ENCODE results near the gene PLEKHA4.
"Not testable (repeated sequence)": the region's sequence is repeated elsewhere in the genome, so short reads cannot be mapped to it uniquely, and the experiment has no call there.

Gene PLEKHA4

DNA sequence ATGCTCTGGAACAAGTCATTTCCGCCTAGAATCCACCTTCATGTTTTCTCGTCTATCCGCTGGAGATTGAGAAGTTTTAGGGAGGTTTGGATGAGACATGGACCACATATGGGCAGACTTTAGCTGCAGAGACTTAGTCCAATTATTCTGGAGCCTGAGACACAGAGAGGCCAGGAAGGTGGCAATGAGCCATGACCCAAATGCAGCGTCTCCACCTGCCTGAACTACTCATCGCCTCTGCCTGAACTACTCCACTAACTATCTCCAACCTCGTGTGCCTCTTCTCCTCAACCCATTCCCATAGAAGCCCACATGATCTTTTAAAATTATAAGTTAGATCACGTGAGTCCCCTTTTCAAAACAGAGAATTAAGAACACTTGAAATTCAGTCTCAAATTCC lies 5.6 kb downstream of the PLEKHA4 start:
- DNase-seq, result peak; percentile 42

DNA sequence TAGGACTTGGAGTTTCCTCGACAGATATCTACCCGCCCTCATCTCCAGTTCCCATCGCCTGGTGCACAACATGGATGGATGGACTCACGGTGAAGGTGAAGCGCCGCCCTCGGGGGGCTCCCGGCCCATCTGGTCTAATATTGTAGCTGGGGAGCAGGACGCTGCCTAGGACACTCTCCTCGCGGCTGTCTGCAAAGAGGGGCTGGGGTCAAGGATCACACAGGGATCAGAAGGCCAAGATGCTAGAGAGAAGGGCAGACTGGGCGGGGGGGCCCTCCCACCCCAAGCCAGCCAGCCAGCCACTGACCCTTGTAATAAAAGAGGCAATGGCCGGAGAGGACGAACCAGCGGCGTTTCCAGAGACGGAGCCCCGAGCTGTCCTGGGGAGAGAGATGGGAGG lies 7.1 kb downstream of the PLEKHA4 start:
- no peak for DNase-seq

DNA sequence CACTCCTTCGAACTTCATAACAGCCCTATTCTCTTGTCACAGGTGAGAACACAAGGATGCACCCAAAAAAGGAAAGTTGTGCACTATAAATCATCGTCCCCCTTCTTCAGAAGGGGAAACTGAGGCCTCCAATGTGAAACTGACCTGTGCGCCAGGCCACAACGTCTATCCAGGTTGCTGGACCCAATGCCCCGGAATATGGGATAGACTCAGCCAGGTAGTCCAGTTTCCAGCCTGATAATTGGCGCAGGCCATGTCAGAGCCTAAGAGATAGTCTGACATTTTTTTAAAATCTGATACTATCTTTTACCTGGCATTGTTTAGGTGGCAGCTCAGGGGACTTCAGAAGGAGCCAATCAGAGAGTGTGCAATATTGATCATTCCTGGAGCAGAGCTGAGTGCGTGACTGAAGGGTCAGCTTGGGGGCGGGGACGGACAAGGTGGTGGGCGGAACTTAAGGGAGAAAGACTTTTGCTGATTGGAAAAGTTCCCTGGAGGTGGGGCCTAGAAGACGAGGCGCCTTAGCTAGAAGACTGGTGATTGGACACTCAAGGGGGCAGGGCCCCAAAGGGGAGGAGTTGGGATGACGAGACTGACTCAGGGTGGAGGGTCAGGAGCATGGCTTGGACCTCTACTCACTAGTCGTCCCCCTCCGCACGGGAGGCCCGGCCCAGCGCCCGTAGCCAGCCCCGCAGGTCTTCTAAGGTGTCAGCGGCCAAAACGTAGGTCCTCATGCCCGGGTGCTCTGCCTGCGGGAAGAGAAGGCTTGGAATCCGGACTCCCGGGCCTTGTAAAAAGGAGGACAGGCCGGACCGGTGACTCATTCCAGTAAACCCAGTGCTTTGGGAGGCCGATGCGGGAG lies 8.5 kb downstream of the PLEKHA4 start:
- peak; percentile 30 for DNase-seq

DNA sequence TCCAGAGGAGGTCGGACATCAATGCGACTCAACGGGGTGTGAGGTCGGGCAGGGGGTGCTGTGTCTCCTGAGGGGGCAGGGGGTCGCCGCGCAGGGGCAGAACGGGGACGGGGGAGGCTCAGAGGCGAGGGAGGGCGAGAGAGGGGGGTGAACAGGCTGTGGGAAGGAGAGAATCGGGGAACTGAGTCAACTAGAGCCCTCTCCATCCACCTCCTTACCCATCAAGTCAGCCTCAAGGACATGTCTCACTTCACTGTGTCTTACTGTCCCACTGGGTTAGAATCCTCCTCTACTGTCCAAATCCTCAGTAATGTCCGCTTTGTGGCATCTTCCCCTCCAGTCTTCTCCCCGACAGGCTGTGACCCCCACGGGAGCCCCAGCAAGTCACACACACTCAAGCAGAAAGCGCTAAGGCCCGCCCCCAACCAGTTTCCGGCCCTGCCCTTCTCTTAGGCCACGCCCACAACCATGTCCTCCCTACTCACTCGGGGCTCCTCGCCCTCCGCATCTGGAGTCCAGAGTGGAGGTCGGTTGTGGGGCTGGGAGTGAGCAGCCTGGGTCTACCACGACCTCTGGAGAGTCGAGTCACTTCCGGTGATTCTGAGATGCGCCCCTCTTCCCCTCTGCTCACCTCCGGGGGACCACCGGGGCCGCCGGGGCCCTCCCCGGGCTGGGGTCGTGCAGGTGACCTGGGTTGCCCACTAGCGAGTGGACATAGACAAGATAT lies 9.3 kb downstream of the PLEKHA4 start:
- DNase-seq, result peak; percentile 37

DNA sequence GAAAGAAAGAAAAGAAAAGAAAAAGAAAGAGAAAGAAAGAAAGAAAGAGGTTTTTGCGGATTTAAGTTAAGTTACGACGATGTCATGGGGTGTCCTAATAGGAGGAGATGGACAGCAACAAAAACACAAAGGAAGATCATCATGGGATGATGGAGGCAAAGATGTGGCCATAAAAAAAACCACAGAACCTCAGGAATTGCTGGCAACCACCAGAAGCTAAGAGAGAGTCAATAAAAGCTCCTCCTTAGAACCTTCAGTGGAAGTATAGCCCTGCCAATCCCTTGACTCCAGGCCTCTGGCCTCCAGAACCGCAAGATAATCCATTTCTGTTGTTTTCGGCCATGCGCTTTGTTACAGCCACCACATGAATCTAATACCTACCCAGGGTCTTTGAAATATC lies 11.5 kb downstream of the PLEKHA4 start:
- DNase-seq, result peak; percentile 46

DNA sequence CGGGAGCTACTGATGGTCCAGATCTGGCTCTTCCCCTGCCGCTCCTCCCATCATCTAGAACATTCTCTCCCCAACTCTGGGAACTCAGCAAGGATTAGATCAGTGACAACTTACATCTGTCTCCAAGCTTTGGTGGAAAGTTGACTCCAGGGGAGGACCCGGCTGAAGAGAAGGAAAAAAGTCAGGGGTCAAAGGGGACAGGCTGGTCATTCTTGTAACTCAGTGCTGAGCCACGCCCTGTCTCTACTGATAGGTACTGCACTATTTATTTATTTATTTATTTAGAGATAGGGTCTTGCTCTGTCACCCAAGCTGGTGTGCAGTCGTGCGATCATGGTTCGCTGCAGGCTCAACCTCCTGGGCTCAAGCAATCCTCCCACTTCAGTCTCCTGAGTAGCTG lies 14.3 kb downstream of the PLEKHA4 start:
- no peak for DNase-seq

DNA sequence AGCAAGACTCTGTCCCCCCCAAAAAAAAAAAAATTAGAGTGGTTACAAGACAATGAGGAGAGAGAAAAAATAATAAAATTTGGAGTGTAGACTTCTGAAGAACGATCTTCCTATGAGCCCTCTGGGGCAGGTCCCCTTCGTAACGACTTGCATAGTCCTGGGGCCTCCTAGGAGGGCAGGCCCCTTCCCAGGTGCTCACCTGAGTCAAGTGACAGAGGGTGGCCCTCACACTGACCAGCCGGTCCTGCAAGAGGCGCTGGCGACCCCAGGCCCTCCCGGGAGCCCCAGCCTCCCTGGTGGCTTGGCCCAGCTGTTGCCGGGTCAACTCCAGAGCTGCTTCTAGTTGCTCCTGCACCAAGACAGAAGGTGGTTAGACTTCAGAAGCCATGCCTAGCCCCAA lies 14.9 kb downstream of the PLEKHA4 start:
- no peak for DNase-seq

DNA sequence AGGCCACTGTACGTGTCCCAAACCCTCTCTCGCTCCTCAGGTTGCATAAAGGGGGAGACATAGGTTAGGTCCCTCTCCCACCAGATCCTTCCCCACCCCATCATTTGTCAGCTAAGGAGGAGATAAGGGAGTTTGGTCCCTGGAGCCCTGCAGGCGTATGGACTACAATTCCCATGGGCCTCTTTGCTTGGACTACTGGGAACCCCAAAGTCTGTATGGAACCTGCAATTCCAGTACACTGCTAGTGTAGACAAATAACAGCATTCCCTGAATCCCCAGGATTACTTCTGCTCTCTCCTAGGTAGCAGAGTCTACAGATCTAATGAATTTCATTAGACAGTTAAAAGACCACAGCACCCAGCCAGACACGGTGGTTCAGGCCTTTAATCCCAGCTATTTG lies 16.1 kb downstream of the PLEKHA4 start:
- DNase-seq, result peak; percentile 36

DNA sequence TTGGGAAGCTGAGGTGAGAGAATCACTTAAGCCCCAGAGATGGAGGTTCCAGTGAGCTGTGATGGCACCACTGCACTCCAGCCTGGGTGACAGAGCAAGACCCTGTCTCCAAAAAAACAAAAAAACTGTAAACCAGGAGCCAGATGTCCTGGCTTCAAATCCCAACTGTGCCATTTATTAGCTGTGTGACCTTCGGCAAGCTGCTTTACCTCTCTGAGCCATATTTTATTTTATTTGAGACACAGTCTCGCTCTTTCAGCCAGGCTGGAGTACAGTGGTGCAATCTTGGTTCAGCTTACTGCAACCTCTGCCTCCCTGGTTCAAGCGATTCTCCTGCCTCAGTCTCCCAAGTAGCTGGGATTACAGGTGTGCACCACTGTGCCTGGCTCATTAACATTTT lies 21.8 kb downstream of the PLEKHA4 start:
- not testable (repeated sequence) for DNase-seq

DNA sequence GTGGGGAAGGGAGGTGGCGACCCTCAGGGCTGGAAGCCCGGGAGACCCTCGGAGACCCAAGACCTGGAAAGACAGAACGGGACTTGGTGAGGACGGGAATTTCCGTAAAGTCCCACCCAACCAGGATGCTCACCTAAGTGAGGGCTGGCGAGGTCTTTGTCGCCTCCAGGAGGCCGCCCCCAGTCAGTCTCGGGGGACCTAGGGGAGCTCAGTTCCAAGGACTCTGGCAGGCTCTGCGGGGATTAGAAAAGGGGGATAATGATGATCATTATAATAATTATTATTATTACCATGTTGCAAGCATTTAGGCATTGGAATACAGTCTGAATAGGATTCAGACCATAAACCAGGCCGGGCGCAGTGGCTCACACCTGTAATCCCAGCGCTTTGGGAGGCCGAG lies 23.0 kb downstream of the PLEKHA4 start:
- DNase-seq, result no peak

DNA sequence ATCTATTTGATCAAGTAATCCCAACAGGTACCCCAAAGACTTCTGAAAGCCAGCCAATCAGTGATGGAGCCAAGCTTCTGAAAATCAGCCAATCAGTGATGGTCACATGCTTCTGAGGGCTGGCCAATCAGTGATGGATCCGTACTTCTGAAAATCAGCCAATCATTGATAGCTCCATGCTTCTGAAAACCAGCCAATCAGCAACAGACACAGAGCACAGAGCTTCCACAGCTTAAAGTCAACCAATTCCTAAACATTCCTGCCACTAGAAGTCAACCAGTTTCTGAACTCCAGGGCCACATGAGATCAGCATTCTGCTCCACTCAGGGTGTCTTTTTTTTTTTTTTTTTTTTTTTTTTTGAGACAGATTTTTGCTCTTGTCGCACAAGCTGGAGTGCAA lies 23.9 kb downstream of the PLEKHA4 start:
- peak; percentile 57 for DNase-seq

DNA sequence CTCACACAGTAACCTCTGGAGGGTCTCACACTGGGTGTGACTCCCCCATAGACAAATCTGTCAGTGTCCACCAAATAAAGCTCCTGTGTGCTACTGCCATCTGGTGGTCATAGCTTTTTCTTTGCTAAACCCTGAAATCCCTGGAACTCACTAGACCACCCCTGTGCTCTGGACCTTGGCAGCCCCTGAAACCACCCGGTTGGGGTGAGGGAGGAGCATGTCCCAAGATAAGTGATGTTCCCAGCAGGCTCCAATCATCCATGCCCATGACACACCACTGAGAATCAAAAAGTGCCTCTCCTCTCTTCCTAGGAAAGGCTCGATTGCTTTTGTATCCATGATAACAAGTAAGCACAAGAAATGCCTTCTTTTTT lies 25.6 kb downstream of the PLEKHA4 start:
- peak; percentile 83 for DNase-seq

DNA sequence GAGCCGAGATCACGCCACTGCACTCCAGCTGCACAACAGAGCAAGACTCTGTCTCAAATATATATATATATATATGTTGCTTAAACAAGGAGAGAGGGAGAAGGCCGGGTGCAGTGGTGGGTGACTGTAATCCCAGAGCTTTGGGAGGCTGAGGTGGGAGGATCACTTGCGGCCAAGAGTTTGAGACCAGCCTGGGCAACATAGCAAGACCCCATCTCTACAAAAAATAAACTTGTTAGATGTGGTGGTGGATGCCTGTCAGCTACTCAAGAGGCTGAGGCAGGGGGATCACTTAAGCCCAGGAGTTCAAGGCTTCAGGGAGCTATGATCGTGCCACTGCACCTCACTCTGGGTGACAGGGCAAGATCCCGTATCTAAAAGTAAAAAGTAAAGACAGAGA lies 26.8 kb downstream of the PLEKHA4 start:
- DNase-seq, result no peak

DNA sequence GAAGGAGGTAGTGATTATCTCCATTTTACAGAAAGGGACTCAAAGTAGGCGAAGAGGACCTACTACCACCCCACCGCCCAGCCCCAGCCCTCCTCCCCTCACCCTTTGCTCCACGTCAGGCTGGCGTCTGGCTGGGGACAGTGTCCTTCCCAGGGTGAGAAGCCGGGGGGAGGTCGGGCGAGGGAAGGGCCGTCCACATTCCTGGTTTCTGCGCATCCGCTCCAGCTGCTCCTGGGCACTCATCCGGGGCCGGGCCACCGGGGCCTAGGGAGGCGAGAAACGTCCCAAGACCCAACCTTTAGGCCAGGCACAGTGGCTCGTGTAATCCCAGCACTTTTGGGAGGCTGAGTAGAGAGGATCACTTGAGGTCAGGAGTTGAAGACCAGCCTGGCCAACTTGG lies 27.4 kb downstream of the PLEKHA4 start:
- no peak for DNase-seq

DNA sequence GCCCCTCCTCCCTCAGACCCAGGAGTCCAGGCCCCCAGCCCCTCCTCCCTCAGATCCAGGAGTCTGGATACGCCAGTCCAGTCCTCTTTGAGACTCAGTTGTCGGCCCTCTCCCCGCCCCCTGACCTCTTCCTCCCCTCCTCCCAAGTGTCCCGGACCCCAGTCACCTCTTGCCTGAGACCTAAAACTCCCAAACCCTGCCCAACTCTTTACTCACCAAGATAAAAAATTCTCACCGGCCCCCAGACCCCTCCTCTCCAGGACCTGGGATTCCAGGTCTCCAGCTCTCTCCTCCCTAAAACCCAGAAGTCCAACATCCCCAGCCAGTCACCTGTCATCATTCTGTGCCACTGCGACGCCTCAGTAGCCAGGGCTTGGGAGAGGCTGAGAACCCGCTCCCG lies 30.7 kb downstream of the PLEKHA4 start:
- DNase-seq, result peak; percentile 56

DNA sequence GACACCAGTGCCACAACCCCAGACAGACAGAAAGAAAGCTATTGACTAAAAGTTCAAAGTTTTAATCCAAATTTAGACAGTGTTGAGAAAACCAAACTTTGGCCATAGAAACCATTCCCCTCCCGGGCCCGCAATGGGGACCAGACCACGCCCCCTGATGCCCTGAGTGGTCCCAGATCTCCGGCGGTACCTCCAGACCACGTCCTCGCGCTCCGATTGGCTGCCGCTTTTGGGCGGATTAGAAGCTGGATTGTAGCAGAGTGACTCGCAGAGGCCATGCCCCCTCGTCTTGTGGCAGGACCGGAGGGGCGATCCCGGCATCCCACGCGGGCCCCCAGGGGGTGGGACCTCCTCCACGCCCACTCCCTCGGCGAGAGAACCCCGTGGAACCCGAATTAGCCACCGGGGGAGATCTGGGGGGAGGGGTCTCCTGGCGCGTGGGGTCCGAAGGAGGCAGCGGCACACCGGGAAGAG lies 31.3 kb downstream of the PLEKHA4 start:
- peak; percentile 98 for DNase-seq

DNA sequence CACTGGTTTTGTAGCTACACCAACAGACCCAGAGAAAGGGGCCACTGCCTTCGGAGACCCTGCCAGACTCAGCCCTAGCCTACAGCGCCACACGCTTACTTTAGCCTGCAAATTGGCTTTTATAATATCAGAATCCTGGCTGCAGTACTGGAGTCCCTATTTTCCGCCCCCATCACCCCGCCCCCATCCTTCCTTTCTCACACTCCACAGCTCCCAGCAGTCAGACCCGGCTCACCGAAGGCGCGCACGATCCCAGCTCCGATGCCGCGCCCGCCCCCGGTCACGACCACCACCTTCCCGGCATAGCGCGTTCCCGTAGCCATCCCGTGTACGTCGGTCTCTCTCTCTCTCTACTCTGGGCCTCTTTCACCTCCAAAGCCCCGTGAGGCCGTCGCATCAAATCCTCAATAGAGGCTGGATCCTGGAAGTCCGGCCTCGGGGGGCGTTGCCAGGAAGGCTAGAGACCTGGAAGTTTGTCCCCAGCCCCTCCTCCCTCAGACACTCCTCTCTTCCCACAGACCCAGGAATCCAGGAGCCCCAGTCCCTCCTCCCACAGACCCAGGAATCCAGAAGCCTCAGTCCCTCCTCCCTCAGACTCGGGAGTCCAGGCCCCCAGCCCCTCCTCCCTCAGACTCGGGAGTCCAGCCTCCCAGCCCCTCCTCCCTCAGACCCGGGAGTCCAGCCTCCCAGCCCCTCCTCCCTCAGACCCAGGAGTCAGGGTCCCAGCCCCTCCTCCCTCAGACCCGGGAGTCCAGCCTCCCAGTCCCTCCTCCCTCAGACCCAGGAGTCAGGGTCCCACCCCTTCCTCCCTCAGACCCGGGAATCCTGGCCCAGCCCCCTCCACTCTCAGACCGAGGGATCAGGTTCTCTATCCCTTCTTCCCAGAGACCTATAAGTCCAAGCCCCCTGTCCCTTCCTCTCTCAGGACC lies 32.1 kb downstream of the PLEKHA4 start, which contains the start of gene HSD17B14:
Gene HSD17B14 (minus strand): TSS at position 403 of the 929 bp plus-strand sequence. CDS start 80 bp downstream, at position 323.
- DNase-seq, result peak; percentile 88

DNA sequence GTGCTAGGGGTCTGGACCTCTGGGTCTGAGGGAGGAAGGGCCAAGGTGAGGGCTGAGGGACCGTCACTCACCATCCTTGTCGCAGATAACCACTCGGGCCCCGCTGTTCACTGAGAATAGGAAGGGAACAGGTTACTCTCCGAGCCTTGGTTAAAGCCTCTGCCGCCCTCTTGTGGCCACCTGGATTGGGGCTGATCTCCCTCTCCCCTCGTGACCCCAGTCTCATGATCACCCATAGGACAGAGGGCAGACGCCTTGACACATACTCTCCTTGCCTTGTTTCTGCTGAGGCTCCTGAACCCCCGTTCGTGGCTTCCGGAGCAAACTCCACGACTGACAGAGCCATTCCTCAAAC lies 32.7 kb downstream of the PLEKHA4 start:
- DNase-seq, result peak; percentile 97

DNA sequence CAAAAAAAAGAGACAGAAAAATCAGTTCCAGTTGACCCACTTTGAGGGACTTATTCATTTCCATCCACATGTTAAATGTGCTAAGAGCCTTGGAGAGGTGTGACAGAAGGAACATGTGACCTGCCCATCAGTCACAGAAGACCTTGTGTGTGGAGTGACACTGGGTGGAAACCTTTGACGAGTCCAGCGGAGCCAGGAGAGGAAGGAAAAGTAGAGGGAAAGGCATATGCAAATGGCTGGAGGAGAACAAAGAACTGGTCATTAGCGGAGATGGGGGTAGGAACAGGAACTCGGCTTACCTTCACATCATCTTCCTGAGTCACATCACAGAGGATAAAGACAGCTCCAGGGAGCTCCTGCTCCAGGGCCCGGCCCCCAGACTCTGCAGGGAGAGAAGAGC lies 34.4 kb downstream of the PLEKHA4 start:
- no peak for DNase-seq

DNA sequence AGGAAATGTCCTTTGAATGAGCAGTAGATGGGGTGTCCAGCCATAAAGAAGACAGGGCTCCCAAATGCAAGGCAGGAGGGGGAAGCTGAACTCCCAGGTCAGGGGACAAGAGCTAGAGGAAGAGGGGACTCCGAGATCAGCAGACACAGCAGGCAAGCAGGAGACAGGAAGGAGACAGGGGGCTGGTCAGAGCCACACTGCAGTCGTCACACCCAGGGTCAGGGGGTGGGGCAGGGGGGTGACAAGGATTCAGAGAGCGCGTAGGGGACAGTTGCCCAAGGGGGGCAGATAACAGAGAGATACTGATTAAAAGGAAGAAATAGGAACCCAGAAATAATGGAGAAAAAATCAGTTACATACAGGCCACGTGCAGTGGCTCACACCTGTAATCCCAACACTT lies 35.4 kb downstream of the PLEKHA4 start:
- DNase-seq, result no peak

DNA sequence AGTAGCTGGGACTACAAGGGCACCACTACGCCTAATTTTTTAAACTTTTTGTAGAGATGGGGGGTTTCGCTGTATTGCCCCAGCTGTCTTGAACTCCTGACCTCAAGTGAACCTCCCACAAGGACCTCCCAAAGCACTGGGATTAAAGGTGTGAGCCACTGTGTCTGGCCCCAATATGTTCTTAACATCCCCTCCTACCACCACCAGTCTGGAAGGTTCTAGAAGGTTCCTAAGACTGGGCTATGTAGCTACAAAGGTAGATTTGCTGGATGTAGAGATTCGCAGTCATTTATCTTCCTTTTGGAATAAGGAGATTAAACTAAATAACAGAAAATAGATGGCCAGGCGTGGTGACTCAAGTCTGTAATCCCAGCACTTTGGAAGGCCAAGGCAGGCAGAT lies 37.5 kb downstream of the PLEKHA4 start:
- no peak for DNase-seq

DNA sequence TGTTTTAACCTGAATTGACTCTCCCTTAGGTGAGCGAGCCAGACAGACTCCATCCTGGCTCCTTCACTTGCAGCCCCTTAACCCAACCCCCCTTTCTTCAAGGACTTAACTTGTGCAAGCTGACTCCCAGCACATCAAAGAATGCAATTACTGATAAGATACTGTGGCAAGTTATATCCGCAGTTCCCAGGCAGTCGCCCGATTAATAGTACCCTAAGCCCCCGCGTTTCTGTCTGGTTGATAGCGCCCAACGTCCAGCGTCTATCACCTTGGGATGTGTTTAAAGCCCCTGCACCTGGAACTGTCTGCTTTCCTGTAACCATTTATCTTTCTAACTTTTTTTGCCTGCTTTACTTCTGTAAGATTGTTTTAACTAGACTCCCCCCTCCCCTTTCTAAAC lies 38.3 kb downstream of the PLEKHA4 start:
- no peak for DNase-seq

DNA sequence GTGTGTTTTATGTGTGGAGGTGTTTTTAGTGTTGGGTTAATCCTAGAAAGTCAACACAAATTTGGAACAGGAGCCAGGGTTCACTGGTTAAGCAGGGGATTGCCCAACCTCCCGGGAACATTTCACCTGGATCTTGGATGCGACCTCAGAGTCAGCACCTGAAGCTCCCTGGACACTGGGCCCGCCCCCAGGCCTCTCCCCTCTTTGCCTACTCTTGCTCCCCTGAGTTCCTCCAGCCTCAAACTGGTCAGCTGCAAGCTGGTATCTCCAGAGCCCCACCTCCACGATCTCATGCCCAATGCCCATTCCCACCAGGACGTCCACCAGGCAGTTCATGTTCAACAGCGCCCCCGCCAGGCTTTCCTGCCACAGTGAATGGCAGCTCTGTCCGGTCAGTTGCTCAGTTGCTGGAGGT lies 41.8 kb downstream of the PLEKHA4 start:
- DNase-seq, result no peak

Measured in NCI-H82 (cell line).